Activated CD4-positive, alpha-beta memory T cell treated with anti-CD3 and anti-CD28 coated beads, Interleukin-2, amount 10 ng/mL, durations not matched to agents 7 days and 5 days (primary cell): ENCODE results near the gene FOCAD. TPM values are rescaled to one million over a fixed set of nuclear protein-coding genes. Genes with fewer than 3 reads are reported as not detected.

Experiments used
- CTCF ChIA-PET: fragments of 350-600 bp; sonication (Branson Sonifier 250); formaldehyde crosslinking; loops from one replicate; lab custom pipeline; 2021; ENCODE audit warnings: antibody characterized with exemption, inconsistent platforms; lab: Charles Lee
- POLR2A ChIA-PET: fragments of 350-600 bp; sonication (Branson Sonifier 250); formaldehyde crosslinking; loops from one replicate; lab custom pipeline; 2021; ENCODE audit warnings: antibody characterized with exemption; lab: Charles Lee
- DNase-seq: peaks from one replicate; pipeline ENCODE4 v3.0.0-alpha.2; 2020
- H3K27ac Mint-ChIP-seq: one replicate; pipeline ENCODE4 v1.8.0; 2021; ENCODE audit warnings: mild to moderate bottlenecking, mixed read lengths
- H3K27me3 Mint-ChIP-seq: one replicate; pipeline ENCODE4 v1.8.0; 2021; ENCODE audit warnings: mixed read lengths
- H3K36me3 Mint-ChIP-seq: one replicate; pipeline ENCODE4 v1.8.0; 2021; ENCODE audit warnings: low read depth, mixed read lengths
- H3K4me1 Mint-ChIP-seq: one replicate; pipeline ENCODE4 v1.8.0; 2021; ENCODE audit warnings: mixed read lengths
- H3K4me3 Mint-ChIP-seq: one replicate; pipeline ENCODE4 v1.8.0; 2021; ENCODE audit warnings: mild to moderate bottlenecking, mixed read lengths
- H3K9me3 Mint-ChIP-seq: one replicate; pipeline ENCODE4 v1.8.0; 2021; ENCODE audit warnings: mixed read lengths
- total RNA-seq, 2 experiments: library from RNA; stranded (reverse); gene quantifications; one replicate each; pipeline ENCODE4 v1.2.3, GENCODE V29; 2021

FOCAD gene
- total RNA-seq, 2 experiments from 2014 or later: 26.3 to 30.7 TPM

- H3K4me1 Mint-ChIP-seq: peaks cover 10% of the 10 kb centered on the region
- no peak for DNase-seq
- ChIA-PET POLR2A (no interaction called here), CTCF (no interaction called here)
- H3K4me3 Mint-ChIP-seq: no peak overlapping the region
- no peaks in the 10 kb centered on the region for H3K9me3 Mint-ChIP-seq
- H3K36me3 Mint-ChIP-seq: peaks cover 19% of the 10 kb centered on the region
- H3K27me3 Mint-ChIP-seq: no peaks in the 10 kb centered on the region
- H3K27ac Mint-ChIP-seq: no peak overlapping the region
Measured at GRCh38 chr9:20788526-20789451, 104.7 kb downstream of the FOCAD start.

GRCh38 chr9:20790721-20791120, 106.7 kb downstream of the FOCAD start:
- no peak for DNase-seq
- ChIA-PET POLR2A (no interaction called here), CTCF (no interaction called here)
- H3K27ac Mint-ChIP-seq: no peak overlapping the region
- H3K4me1 Mint-ChIP-seq: peaks cover 9% of the 10 kb centered on the region
- H3K27me3 Mint-ChIP-seq: no peaks in the 10 kb centered on the region
- no peaks in the 10 kb centered on the region for H3K9me3 Mint-ChIP-seq
- H3K36me3 Mint-ChIP-seq: peaks cover 15% of the 10 kb centered on the region
- H3K4me3 Mint-ChIP-seq: no peak overlapping the region

- Mint-ChIP-seq H3K27ac (no peak overlapping the region), H3K9me3 (no peaks in the 10 kb centered on the region), H3K4me1 (peaks cover 8% of the 10 kb centered on the region), H3K4me3 (no peak overlapping the region), H3K27me3 (no peaks in the 10 kb centered on the region), H3K36me3 (peaks cover 15% of the 10 kb centered on the region)
- POLR2A ChIA-PET: no interaction called here
- no peak for DNase-seq
- CTCF ChIA-PET: no interaction called here
Measured at GRCh38 chr9:20791682-20792081, 107.6 kb downstream of the FOCAD start.

GRCh38 chr9:20804489-20805250, 120.6 kb downstream of the FOCAD start:
- DNase-seq: no peak
- H3K27me3 Mint-ChIP-seq: no peaks in the 10 kb centered on the region
- H3K4me3 Mint-ChIP-seq: no peak overlapping the region
- H3K4me1 Mint-ChIP-seq: no peaks in the 10 kb centered on the region
- CTCF ChIA-PET: no interaction called here
- POLR2A ChIA-PET: no interaction called here
- no peak overlapping the region for H3K27ac Mint-ChIP-seq
- no peaks in the 10 kb centered on the region for H3K9me3 Mint-ChIP-seq
- no peaks in the 10 kb centered on the region for H3K36me3 Mint-ChIP-seq

GRCh38 chr9:20805766-20806165, 121.7 kb downstream of the FOCAD start:
- Mint-ChIP-seq H3K27ac (no peak overlapping the region), H3K36me3 (no peaks in the 10 kb centered on the region), H3K4me3 (no peak overlapping the region), H3K27me3 (no peaks in the 10 kb centered on the region), H3K9me3 (no peaks in the 10 kb centered on the region), H3K4me1 (no peaks in the 10 kb centered on the region)
- CTCF ChIA-PET: interaction anchor here (1.4 kb wide), 1 partner anchor 305 kb away, joined by 3 read pairs; no protein-coding TSS in a partner anchor
- POLR2A ChIA-PET: no interaction called here
- DNase-seq: no peak

GRCh38 chr9:20808002-20808401, 123.9 kb downstream of the FOCAD start:
- H3K4me1 Mint-ChIP-seq: no peaks in the 10 kb centered on the region
- H3K36me3 Mint-ChIP-seq: no peaks in the 10 kb centered on the region
- no peak for DNase-seq
- no peak overlapping the region for H3K27ac Mint-ChIP-seq
- no peaks in the 10 kb centered on the region for H3K27me3 Mint-ChIP-seq
- H3K9me3 Mint-ChIP-seq: no peaks in the 10 kb centered on the region
- no peak overlapping the region for H3K4me3 Mint-ChIP-seq
- POLR2A ChIA-PET: no interaction called here
- CTCF ChIA-PET: no interaction called here

GRCh38 chr9:20811872-20812271, 127.8 kb downstream of the FOCAD start:
- no peak for DNase-seq
- ChIA-PET POLR2A (no interaction called here), CTCF (no interaction called here)
- Mint-ChIP-seq H3K36me3 (no peaks in the 10 kb centered on the region), H3K4me3 (no peak overlapping the region), H3K9me3 (no peaks in the 10 kb centered on the region), H3K4me1 (no peaks in the 10 kb centered on the region), H3K27ac (no peak overlapping the region), H3K27me3 (no peaks in the 10 kb centered on the region)

- DNase-seq: no peak
- H3K27ac Mint-ChIP-seq: no peak overlapping the region
- H3K4me3 Mint-ChIP-seq: no peak overlapping the region
- no peaks in the 10 kb centered on the region for H3K4me1 Mint-ChIP-seq
- H3K9me3 Mint-ChIP-seq: no peaks in the 10 kb centered on the region
- CTCF ChIA-PET: no interaction called here
- no peaks in the 10 kb centered on the region for H3K36me3 Mint-ChIP-seq
- H3K27me3 Mint-ChIP-seq: no peaks in the 10 kb centered on the region
- POLR2A ChIA-PET: no interaction called here
Measured at GRCh38 chr9:20815923-20816703, 132.1 kb downstream of the FOCAD start.

- POLR2A ChIA-PET: no interaction called here
- H3K9me3 Mint-ChIP-seq: no peaks in the 10 kb centered on the region
- peaks cover 22% of the 10 kb centered on the region for H3K36me3 Mint-ChIP-seq
- no peak for DNase-seq
- CTCF ChIA-PET: no interaction called here
- no peak overlapping the region for H3K4me3 Mint-ChIP-seq
- no peak overlapping the region for H3K27ac Mint-ChIP-seq
- H3K27me3 Mint-ChIP-seq: no peaks in the 10 kb centered on the region
- no peaks in the 10 kb centered on the region for H3K4me1 Mint-ChIP-seq
Measured at GRCh38 chr9:20823051-20823450, 139.0 kb downstream of the FOCAD start.

GRCh38 chr9:20831028-20831427, 147.0 kb downstream of the FOCAD start:
- DNase-seq: no peak
- Mint-ChIP-seq H3K4me1 (peaks cover 4% of the 10 kb centered on the region), H3K4me3 (no peak overlapping the region), H3K9me3 (no peaks in the 10 kb centered on the region), H3K36me3 (peaks cover 18% of the 10 kb centered on the region), H3K27me3 (no peaks in the 10 kb centered on the region), H3K27ac (no peak overlapping the region)
- POLR2A ChIA-PET: no interaction called here
- CTCF ChIA-PET: interaction anchor here (1.4 kb wide), 1 partner anchor 207 kb away, joined by 4 read pairs; no protein-coding TSS in a partner anchor

GRCh38 chr9:20832775-20833174, 148.7 kb downstream of the FOCAD start:
- H3K27me3 Mint-ChIP-seq: no peaks in the 10 kb centered on the region
- no peaks in the 10 kb centered on the region for H3K9me3 Mint-ChIP-seq
- POLR2A ChIA-PET: no interaction called here
- peaks cover 4% of the 10 kb centered on the region for H3K4me1 Mint-ChIP-seq
- no peak for DNase-seq
- CTCF ChIA-PET: no interaction called here
- H3K27ac Mint-ChIP-seq: no peak overlapping the region
- no peak overlapping the region for H3K4me3 Mint-ChIP-seq
- peaks cover 9% of the 10 kb centered on the region for H3K36me3 Mint-ChIP-seq

GRCh38 chr9:20835377-20836286, 151.6 kb downstream of the FOCAD start:
- no peak for DNase-seq
- Mint-ChIP-seq H3K27ac (no peak overlapping the region), H3K36me3 (peaks cover 6% of the 10 kb centered on the region), H3K27me3 (no peaks in the 10 kb centered on the region), H3K4me3 (no peak overlapping the region), H3K9me3 (no peaks in the 10 kb centered on the region), H3K4me1 (peaks cover 4% of the 10 kb centered on the region)
- ChIA-PET POLR2A (no interaction called here), CTCF (interaction anchor here (1.0 kb wide), 1 partner anchor 47 kb away, joined by 4 read pairs; no protein-coding TSS in a partner anchor)
